ENCODE data around the gene TMEM42. TPM values are rescaled to one million over a fixed set of nuclear protein-coding genes. Genes with fewer than 3 reads are reported as not detected.

Gene TMEM42
- total RNA-seq, 1 experiment from 2014 or later, result 11.8 TPM

DNA sequence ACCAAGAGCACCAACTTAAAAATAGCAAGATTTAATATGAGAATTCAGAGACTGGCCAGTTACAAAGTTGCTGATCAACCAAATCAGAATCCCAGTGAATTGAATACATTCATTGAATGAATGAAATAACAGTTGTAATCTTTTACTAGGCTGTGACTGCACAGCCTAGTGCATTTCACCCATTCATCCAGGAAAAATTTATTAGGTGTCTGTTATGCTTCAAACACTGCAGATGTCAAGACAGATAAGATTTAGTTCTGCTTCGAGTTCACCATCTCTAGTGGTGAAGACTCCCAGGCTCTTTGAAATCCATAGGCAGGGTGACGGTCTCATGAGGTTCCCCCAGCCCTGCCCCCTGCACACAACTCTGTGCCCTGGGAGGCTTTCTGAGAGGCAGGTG lies 41.6 kb downstream of the TMEM42 start:
- H3K56ac ChIP-seq (ENCODE audit: insufficient read length, low read depth, low read length), result no peak overlapping the region
- H3K79me2 ChIP-seq (ENCODE audit: insufficient read depth, low read length), result no peaks in the 10 kb centered on the region
- no peaks in the 10 kb centered on the region for H4K20me1 ChIP-seq (ENCODE audit: control insufficient read depth, insufficient read depth, insufficient read length)
- peaks cover 7% of the 10 kb centered on the region for H3K9me3 ChIP-seq (ENCODE audit: control insufficient read depth, low read depth, low read length)
- no peak overlapping the region for H3K4me2 ChIP-seq (ENCODE audit: insufficient read depth, insufficient read length, low read length)
- H3K4ac ChIP-seq (ENCODE audit: low read depth, low read length), result no peak overlapping the region
- no peak overlapping the region for H2AK5ac ChIP-seq (ENCODE audit: insufficient read length, low read length)
- H3K27me3 ChIP-seq (ENCODE audit: insufficient read depth, low read length), result no peaks in the 10 kb centered on the region
- Mint-ChIP-seq H3K36me3 (ENCODE audit: insufficient read depth in 1 of 3, low read depth in 3 of 3) (no peaks in the 10 kb centered on the region), H3K4me3 (no peak overlapping the region), H3K4me1 (peaks cover 24% of the 10 kb centered on the region in 2 experiments), H3K27me3 (ENCODE audit: low read depth) (peaks cover 8% of the 10 kb centered on the region), H3K27ac (no peak overlapping the region), H3K9me3 (no peaks in the 10 kb centered on the region)
- H3K14ac ChIP-seq (ENCODE audit: insufficient read depth, low read length), result no peak overlapping the region
- no peak overlapping the region for H4K91ac ChIP-seq (ENCODE audit: insufficient read length, low read depth, low read length)
- no peak overlapping the region for H2BK15ac ChIP-seq (ENCODE audit: low read depth, low read length)
- H2BK20ac ChIP-seq (ENCODE audit: low read depth, low read length, poor library complexity, severe bottlenecking), result no peak overlapping the region
- no peak overlapping the region for H2BK5ac ChIP-seq (ENCODE audit: insufficient read length, low read length)
- H3K18ac ChIP-seq (ENCODE audit: insufficient read length, low read depth, low read length), result no peak overlapping the region
- no peak overlapping the region for H4K8ac ChIP-seq (replicated peaks; ENCODE audit: insufficient read length, low read depth, low read length)
- no peaks in the 10 kb centered on the region for H3K4me1 ChIP-seq (ENCODE audit: insufficient read depth, low read length)
- no peak for DNase-seq
- no peak overlapping the region for H2BK120ac ChIP-seq (ENCODE audit: low read depth, low read length, poor library complexity, severe bottlenecking)
- TF ChIP-seq, protein P1, sequence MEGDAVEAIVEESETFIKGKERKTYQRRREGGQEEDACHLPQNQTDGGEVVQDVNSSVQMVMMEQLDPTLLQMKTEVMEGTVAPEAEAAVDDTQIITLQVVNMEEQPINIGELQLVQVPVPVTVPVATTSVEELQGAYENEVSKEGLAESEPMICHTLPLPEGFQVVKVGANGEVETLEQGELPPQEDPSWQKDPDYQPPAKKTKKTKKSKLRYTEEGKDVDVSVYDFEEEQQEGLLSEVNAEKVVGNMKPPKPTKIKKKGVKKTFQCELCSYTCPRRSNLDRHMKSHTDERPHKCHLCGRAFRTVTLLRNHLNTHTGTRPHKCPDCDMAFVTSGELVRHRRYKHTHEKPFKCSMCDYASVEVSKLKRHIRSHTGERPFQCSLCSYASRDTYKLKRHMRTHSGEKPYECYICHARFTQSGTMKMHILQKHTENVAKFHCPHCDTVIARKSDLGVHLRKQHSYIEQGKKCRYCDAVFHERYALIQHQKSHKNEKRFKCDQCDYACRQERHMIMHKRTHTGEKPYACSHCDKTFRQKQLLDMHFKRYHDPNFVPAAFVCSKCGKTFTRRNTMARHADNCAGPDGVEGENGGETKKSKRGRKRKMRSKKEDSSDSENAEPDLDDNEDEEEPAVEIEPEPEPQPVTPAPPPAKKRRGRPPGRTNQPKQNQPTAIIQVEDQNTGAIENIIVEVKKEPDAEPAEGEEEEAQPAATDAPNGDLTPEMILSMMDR (conservative IDR thresholded peaks at IDR 0.05), result no peak
- no peak overlapping the region for H2BK12ac ChIP-seq (ENCODE audit: insufficient read length, low read depth, low read length)
- H3K23ac ChIP-seq (ENCODE audit: insufficient read length, low read depth, low read length), result no peak overlapping the region
- no peak overlapping the region for H3T11ph ChIP-seq (ENCODE audit: low read length)
- H3K9ac ChIP-seq (ENCODE audit: extremely low read depth, insufficient read length, low read length), result no peak overlapping the region
- no peak overlapping the region for H4K5ac ChIP-seq (ENCODE audit: insufficient read length, low read depth, low read length)
- no peaks in the 10 kb centered on the region for H3K79me1 ChIP-seq (ENCODE audit: insufficient read depth, low read depth, low read length, poor library complexity, severe bottlenecking)
- no CpG with 5 or more reads among the region's 2 CpGs for WGBS (ENCODE audit: extremely low coverage, insufficient read length, low lambda C conversion rate)
- no peak overlapping the region for H2AFZ ChIP-seq (ENCODE audit: low read length)
- H3K27ac ChIP-seq (ENCODE audit: insufficient read length, low read depth, low read length), result no peak overlapping the region
- no peaks in the 10 kb centered on the region for H3K23me2 ChIP-seq (ENCODE audit: insufficient read length, low read depth, low read length, poor library complexity, severe bottlenecking)
